ENCODE results near the gene KRTAP9-6. TPM values are rescaled to one million over a fixed set of nuclear protein-coding genes. Genes with fewer than 3 reads are reported as not detected.

The KRTAP9-6 gene
- total and polyA plus RNA-seq, 2 of the 13 experiments (the other 11 are each of a cell fraction or from before 2014, with no cell fraction given): not detected

DNA sequence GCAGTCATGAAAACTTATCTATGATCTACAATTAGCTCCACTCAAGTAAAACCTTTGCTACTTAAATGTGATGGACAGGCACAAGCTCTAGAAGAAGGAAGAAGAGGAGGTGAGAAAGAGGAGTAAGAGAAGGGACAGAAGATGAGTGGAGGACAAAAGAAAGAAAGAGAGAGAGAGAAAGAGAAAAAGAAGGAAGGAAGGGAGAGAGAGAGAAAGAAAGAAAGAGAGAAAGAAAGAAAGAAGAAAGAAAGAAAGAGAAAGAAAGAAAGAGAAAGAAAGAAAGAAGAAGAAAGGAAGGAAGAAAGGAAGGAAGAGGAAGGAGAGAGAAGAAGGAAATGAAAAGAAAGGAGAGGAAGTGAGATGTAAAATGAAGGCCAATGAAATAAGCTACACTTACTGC, 35.1 kb upstream of the KRTAP9-6 start:
- no peaks in the 10 kb centered on the region for H3K79me2 ChIP-seq (ENCODE audit: insufficient read depth, low read length)
- BruUV-seq (replicated peaks): no TSS peak
- no peaks in the 10 kb centered on the region for H3K9me3 ChIP-seq (ENCODE audit: low read length)
- no peaks in the 10 kb centered on the region for H4K20me1 ChIP-seq (ENCODE audit: insufficient read depth, low read length)
- H3K27ac ChIP-seq (ENCODE audit: extremely low read length, insufficient read depth, low read length): no peak overlapping the region
- TF ChIP-seq, protein P1, sequence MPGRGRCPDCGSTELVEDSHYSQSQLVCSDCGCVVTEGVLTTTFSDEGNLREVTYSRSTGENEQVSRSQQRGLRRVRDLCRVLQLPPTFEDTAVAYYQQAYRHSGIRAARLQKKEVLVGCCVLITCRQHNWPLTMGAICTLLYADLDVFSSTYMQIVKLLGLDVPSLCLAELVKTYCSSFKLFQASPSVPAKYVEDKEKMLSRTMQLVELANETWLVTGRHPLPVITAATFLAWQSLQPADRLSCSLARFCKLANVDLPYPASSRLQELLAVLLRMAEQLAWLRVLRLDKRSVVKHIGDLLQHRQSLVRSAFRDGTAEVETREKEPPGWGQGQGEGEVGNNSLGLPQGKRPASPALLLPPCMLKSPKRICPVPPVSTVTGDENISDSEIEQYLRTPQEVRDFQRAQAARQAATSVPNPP (CRISPR knock-in tag; IDR thresholded peaks at IDR 0.05): no peak
- TF ChIP-seq ZNF543 (CRISPR knock-in tag; IDR thresholded peaks at IDR 0.05): no peak
- no peak for TF ChIP-seq FLYWCH1 (CRISPR knock-in tag; IDR thresholded peaks at IDR 0.05)
- TF ChIP-seq, protein P2, sequence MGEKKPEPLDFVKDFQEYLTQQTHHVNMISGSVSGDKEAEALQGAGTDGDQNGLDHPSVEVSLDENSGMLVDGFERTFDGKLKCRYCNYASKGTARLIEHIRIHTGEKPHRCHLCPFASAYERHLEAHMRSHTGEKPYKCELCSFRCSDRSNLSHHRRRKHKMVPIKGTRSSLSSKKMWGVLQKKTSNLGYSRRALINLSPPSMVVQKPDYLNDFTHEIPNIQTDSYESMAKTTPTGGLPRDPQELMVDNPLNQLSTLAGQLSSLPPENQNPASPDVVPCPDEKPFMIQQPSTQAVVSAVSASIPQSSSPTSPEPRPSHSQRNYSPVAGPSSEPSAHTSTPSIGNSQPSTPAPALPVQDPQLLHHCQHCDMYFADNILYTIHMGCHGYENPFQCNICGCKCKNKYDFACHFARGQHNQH (CRISPR knock-in tag; IDR thresholded peaks at IDR 0.05): no peak
- no peak for TF ChIP-seq BHLHE40 (IDR thresholded peaks at IDR 0.05; ENCODE audit: low read length)
- no peak for TF ChIP-seq ZNF234 (CRISPR knock-in tag; conservative IDR thresholded peaks at IDR 0.05)
- no peak for TF ChIP-seq DNMT3B (CRISPR knock-in tag; conservative IDR thresholded peaks at IDR 0.05)
- no peak for TF ChIP-seq CEBPB (IDR thresholded peaks at IDR 0.05; ENCODE audit: borderline replicate concordance, low read depth, low read length)
- TF ChIP-seq ZNF660 (CRISPR knock-in tag; IDR thresholded peaks at IDR 0.05; ENCODE audit: borderline replicate concordance, low read depth): no peak
- TF ChIP-seq, protein P3, sequence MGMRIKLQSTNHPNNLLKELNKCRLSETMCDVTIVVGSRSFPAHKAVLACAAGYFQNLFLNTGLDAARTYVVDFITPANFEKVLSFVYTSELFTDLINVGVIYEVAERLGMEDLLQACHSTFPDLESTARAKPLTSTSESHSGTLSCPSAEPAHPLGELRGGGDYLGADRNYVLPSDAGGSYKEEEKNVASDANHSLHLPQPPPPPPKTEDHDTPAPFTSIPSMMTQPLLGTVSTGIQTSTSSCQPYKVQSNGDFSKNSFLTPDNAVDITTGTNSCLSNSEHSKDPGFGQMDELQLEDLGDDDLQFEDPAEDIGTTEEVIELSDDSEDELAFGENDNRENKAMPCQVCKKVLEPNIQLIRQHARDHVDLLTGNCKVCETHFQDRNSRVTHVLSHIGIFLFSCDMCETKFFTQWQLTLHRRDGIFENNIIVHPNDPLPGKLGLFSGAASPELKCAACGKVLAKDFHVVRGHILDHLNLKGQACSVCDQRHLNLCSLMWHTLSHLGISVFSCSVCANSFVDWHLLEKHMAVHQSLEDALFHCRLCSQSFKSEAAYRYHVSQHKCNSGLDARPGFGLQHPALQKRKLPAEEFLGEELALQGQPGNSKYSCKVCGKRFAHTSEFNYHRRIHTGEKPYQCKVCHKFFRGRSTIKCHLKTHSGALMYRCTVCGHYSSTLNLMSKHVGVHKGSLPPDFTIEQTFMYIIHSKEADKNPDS (CRISPR knock-in tag; IDR thresholded peaks at IDR 0.05): no peak
- TF ChIP-seq, protein P4, sequence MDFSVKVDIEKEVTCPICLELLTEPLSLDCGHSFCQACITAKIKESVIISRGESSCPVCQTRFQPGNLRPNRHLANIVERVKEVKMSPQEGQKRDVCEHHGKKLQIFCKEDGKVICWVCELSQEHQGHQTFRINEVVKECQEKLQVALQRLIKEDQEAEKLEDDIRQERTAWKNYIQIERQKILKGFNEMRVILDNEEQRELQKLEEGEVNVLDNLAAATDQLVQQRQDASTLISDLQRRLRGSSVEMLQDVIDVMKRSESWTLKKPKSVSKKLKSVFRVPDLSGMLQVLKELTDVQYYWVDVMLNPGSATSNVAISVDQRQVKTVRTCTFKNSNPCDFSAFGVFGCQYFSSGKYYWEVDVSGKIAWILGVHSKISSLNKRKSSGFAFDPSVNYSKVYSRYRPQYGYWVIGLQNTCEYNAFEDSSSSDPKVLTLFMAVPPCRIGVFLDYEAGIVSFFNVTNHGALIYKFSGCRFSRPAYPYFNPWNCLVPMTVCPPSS (IDR thresholded peaks at IDR 0.05): no peak
- no peak for TF ChIP-seq CEBPG (CRISPR knock-in tag; IDR thresholded peaks at IDR 0.05)
- TF ChIP-seq ZNF468 (CRISPR knock-in tag; IDR thresholded peaks at IDR 0.05): no peak
- TF ChIP-seq SIN3A (IDR thresholded peaks at IDR 0.05; ENCODE audit: borderline replicate concordance, low read depth, low read length): no peak
- TF ChIP-seq PHB2 (IDR thresholded peaks at IDR 0.05; ENCODE audit: partially characterized antibody): no peak
- TF ChIP-seq ZNF644 (CRISPR knock-in tag; IDR thresholded peaks at IDR 0.05; ENCODE audit: low read depth): no peak
- TF ChIP-seq, protein P5, sequence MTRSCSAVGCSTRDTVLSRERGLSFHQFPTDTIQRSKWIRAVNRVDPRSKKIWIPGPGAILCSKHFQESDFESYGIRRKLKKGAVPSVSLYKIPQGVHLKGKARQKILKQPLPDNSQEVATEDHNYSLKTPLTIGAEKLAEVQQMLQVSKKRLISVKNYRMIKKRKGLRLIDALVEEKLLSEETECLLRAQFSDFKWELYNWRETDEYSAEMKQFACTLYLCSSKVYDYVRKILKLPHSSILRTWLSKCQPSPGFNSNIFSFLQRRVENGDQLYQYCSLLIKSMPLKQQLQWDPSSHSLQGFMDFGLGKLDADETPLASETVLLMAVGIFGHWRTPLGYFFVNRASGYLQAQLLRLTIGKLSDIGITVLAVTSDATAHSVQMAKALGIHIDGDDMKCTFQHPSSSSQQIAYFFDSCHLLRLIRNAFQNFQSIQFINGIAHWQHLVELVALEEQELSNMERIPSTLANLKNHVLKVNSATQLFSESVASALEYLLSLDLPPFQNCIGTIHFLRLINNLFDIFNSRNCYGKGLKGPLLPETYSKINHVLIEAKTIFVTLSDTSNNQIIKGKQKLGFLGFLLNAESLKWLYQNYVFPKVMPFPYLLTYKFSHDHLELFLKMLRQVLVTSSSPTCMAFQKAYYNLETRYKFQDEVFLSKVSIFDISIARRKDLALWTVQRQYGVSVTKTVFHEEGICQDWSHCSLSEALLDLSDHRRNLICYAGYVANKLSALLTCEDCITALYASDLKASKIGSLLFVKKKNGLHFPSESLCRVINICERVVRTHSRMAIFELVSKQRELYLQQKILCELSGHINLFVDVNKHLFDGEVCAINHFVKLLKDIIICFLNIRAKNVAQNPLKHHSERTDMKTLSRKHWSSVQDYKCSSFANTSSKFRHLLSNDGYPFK (CRISPR knock-in tag; IDR thresholded peaks at IDR 0.05; ENCODE audit: borderline replicate concordance): no peak
- no peak for TF ChIP-seq KLF12 (CRISPR knock-in tag; IDR thresholded peaks at IDR 0.05; ENCODE audit: borderline replicate concordance)
- no peak for DNase-seq (ENCODE audit: low spot score)
- in situ Hi-C loops (cut with HindIII; ENCODE audit: extremely low pct_ligation_motif_present, low pct_unique_long_range_greater_than_20kb) (no loop called here), intact Hi-C loops (cut with micrococcal nuclease; ENCODE audit: unreplicated experiment) (no loop called here)
- FAIRE-seq: no peak
- H3K9ac ChIP-seq (ENCODE audit: insufficient read depth, low read depth, low read length): no peak overlapping the region
- no peaks in the 10 kb centered on the region for H3K4me1 ChIP-seq (ENCODE audit: insufficient read depth, low read length)
- H3K4me2 ChIP-seq (ENCODE audit: low read depth, low read length): no peak overlapping the region
- no peak overlapping the region for H3K4me3 ChIP-seq (replicated peaks in 1 of 3; ENCODE audit: insufficient read depth in 1 of 3, low read depth in 2 of 3, low read length in 3 of 3)
- H2AFZ ChIP-seq (ENCODE audit: low read length): no peak overlapping the region
- H3K36me3 ChIP-seq (replicated peaks in 1 of 2; ENCODE audit: control insufficient read depth in 1 of 2, insufficient read depth in 2 of 2, low read length in 2 of 2): no peaks in the 10 kb centered on the region
- ChIA-PET CTCF (ENCODE audit: low intra/inter-chr PET ratio, low total read pairs) (no interaction called here), POLR2A (no interaction called here)
- peaks cover 0 to 5% of the 10 kb centered on the region in 2 experiments; a peak in 3 of 5 replicates for H3K27me3 ChIP-seq (ENCODE audit: control insufficient read depth in 1 of 2, insufficient read depth in 2 of 2, low read length in 2 of 2)
- ATAC-seq: no peak
